ENCODE measurements around the gene NMNAT3.

NMNAT3 gene

DNA sequence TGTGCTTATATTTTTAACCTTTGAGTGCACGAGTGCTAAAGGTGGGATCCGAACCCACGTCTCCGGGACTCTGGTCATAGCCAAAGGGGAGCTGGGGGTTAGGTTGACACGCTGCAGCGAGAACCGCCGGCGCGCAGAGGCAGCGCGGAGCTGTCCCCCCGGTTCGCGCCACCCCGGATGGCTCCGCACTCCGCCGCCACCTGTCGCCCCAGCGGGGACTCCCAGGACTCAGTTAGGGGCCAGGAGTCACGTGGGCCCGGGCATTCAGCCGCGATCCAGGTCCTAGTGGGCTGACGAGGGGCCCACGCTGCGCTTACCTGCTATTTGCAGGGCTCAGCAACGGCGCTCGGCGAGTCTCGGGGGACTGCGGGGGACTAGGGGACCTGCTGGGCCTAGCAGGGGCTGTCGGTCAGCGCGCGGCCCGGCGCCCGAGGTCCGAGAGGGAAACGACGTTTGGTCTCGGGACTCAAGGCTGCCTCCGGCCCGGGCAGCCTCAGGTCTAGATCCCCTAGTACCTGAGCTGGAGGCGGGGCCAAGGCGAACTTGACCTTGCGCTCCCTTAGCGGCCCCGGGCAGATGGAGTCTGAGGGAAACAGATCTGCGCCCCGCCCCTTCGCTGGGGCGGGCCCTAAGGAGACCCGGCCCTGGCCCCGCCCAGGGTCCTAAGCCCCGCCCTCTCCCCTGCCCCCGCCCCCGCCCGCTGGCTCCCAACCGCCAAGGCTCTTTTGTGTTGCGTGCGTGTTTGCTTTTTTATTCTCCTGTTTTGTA lies at the start of gene NMNAT3:
Gene NMNAT3, minus strand, starts transcription at position 585 of the 768 bp plus-strand sequence. CDS start 50,248 bp downstream, outside the sequence.
- Histone ChIP-seq H3K27ac (no peak within 1 kb of the TSS), H3K4me3 (ENCODE audit: low read depth, low read length) (peak within 1 kb of the TSS; percentile 84), H3K79me2 (no peaks in the 10 kb centered on the region), H3K36me3 (ENCODE audit: control insufficient read depth, insufficient read depth, low read length) (no peaks in the 10 kb centered on the region), H3K4me2 (ENCODE audit: low read length) (peak within 1 kb of the TSS; percentile 90), H3K9me3 (ENCODE audit: control insufficient read depth, low read length) (no peaks in the 10 kb centered on the region), H3K27me3 (ENCODE audit: control insufficient read depth, insufficient read depth, low read length) (no peaks in the 10 kb centered on the region), H3K4me1 (no peaks in the 10 kb centered on the region), H3K9ac (peak within 1 kb of the TSS; percentile 20), H2AFZ (peak within 1 kb of the TSS; percentile 94)
- TF ChIP-seq CTCF (IDR thresholded peaks at IDR 0.05): peak; percentile 14

DNA sequence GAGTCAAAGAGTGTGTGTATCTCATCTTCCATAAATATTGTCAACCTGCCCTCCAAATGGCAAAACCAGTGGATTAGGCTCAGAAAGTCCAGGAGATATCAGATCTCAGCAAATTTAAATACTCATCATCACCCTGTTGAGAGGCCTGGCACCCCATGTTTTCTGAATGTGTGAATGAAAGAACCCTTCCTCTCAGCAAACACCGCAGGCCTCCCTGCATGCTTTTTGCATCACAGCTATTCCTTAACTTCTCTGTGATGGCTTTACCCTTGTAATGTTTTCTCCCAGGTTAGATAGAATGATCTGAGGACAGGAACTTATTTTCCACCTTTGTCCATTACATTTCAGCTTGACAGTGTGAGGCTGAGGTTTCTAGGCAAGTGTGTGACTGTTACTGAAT lies 43.6 kb upstream of the NMNAT3 start:
- Histone ChIP-seq H3K36me3 (ENCODE audit: control insufficient read depth, insufficient read depth, low read length) (no peaks in the 10 kb centered on the region), H3K79me2 (no peaks in the 10 kb centered on the region), H3K4me3 (ENCODE audit: low read depth, low read length) (no peak overlapping the region), H2AFZ (no peak overlapping the region), H3K27me3 (ENCODE audit: control insufficient read depth, insufficient read depth, low read length) (no peaks in the 10 kb centered on the region), H3K9ac (no peak overlapping the region), H3K9me3 (ENCODE audit: control insufficient read depth, low read length) (no peaks in the 10 kb centered on the region), H3K4me1 (no peaks in the 10 kb centered on the region), H3K27ac (no peak overlapping the region), H3K4me2 (ENCODE audit: low read length) (no peak overlapping the region)
- TF ChIP-seq CTCF (IDR thresholded peaks at IDR 0.05): no peak

GRCh38 chr3:139718415-139718814 lies 40.6 kb upstream of the NMNAT3 start:
- no peaks in the 10 kb centered on the region for H3K79me2 ChIP-seq
- H3K4me1 ChIP-seq: no peaks in the 10 kb centered on the region
- no peak overlapping the region for H2AFZ ChIP-seq
- no peak overlapping the region for H3K9ac ChIP-seq
- H3K27me3 ChIP-seq (ENCODE audit: control insufficient read depth, insufficient read depth, low read length): no peaks in the 10 kb centered on the region
- H3K4me3 ChIP-seq (ENCODE audit: low read depth, low read length): no peak overlapping the region
- no peak overlapping the region for H3K4me2 ChIP-seq (ENCODE audit: low read length)
- no peak for TF ChIP-seq CTCF (IDR thresholded peaks at IDR 0.05)
- no peaks in the 10 kb centered on the region for H3K36me3 ChIP-seq (ENCODE audit: control insufficient read depth, insufficient read depth, low read length)
- H3K27ac ChIP-seq: no peak overlapping the region
- H3K9me3 ChIP-seq (ENCODE audit: control insufficient read depth, low read length): no peaks in the 10 kb centered on the region

- H2AFZ ChIP-seq: no peak overlapping the region
- no peak overlapping the region for H3K4me2 ChIP-seq (ENCODE audit: low read length)
- no peak overlapping the region for H3K4me3 ChIP-seq (ENCODE audit: low read depth, low read length)
- no peak overlapping the region for H3K9ac ChIP-seq
- no peaks in the 10 kb centered on the region for H3K36me3 ChIP-seq (ENCODE audit: control insufficient read depth, insufficient read depth, low read length)
- no peak for TF ChIP-seq CTCF (IDR thresholded peaks at IDR 0.05)
- no peaks in the 10 kb centered on the region for H3K9me3 ChIP-seq (ENCODE audit: control insufficient read depth, low read length)
- H3K4me1 ChIP-seq: no peaks in the 10 kb centered on the region
- H3K27ac ChIP-seq: no peak overlapping the region
- H3K79me2 ChIP-seq: no peaks in the 10 kb centered on the region
- H3K27me3 ChIP-seq (ENCODE audit: control insufficient read depth, insufficient read depth, low read length): no peaks in the 10 kb centered on the region
Measured at GRCh38 chr3:139716908-139717485, 39.2 kb upstream of the NMNAT3 start.
